ENCODE data around the gene SFR1. TPM values are rescaled to one million over a fixed set of nuclear protein-coding genes. Genes with fewer than 3 reads are reported as not detected.
"Not testable (repeated sequence)": the region's sequence is repeated elsewhere in the genome, so short reads cannot be mapped to it uniquely, and the experiment has no call there.

SFR1 gene
- polyA plus RNA-seq, 2 donors: 3.8 to 6.3 TPM

- H3K9me3 ChIP-seq (ENCODE audit: control insufficient read depth in 2 of 2, insufficient read depth in 1 of 2, low read depth in 1 of 2, low read length in 1 of 2): no peaks in the 10 kb centered on the region
- H3K27me3 ChIP-seq (ENCODE audit: control insufficient read depth in 1 of 2, insufficient read depth in 2 of 2, low read length in 2 of 2): no peaks in the 10 kb centered on the region
- H3K27ac ChIP-seq (ENCODE audit: low read depth in 2 of 2, low read length in 1 of 2): no peak overlapping the region
- H3K36me3 ChIP-seq (ENCODE audit: control insufficient read depth in 2 of 2, insufficient read depth in 2 of 2, low read length in 1 of 2): no peaks in the 10 kb centered on the region
- H3K4me3 ChIP-seq (ENCODE audit: low read depth in 1 of 2, low read length in 2 of 2): no peak overlapping the region
- WGBS, 2 donors: 65 to 72% methylated on average over 4 of the region's 4 CpGs
- H3K4me1 ChIP-seq (ENCODE audit: control insufficient read depth in 2 of 2, insufficient read depth in 2 of 2, low read length in 1 of 2): no peaks in the 10 kb centered on the region
Observed at GRCh38 chr10:104144931-104145330, 23.0 kb downstream of the SFR1 start.

DNA sequence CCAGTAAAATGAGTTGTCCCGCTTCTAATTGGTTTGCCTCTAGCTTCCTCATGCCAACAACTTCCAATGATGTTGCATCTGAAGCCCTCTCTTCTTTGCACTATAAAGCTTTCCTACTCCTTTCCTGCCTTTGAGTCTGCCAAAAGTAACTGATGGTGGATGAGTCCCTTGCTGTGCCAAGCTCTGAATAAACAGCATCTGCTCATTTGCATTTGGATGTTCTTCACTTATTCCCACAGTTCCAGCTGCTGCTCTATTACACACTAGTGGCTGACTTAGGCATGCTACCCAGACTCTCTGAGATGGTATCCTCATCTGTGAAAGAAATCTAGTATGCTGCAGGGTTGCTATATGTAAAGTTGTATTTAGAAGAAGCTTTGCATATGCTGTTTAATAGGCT, 24.9 kb downstream of the SFR1 start:
- no peak overlapping the region for H3K27ac ChIP-seq (ENCODE audit: low read depth in 2 of 2, low read length in 1 of 2)
- no peaks in the 10 kb centered on the region for H3K27me3 ChIP-seq (ENCODE audit: control insufficient read depth in 1 of 2, insufficient read depth in 2 of 2, low read length in 2 of 2)
- no peaks in the 10 kb centered on the region for H3K4me1 ChIP-seq (ENCODE audit: control insufficient read depth in 2 of 2, insufficient read depth in 2 of 2, low read length in 1 of 2)
- 74 to 92% methylated on average over 1 of the region's 1 CpG for WGBS, 2 donors
- no peak overlapping the region for H3K4me3 ChIP-seq (ENCODE audit: low read depth in 1 of 2, low read length in 2 of 2)
- H3K9me3 ChIP-seq (ENCODE audit: control insufficient read depth in 2 of 2, insufficient read depth in 1 of 2, low read depth in 1 of 2, low read length in 1 of 2): no peaks in the 10 kb centered on the region
- no peaks in the 10 kb centered on the region for H3K36me3 ChIP-seq (ENCODE audit: control insufficient read depth in 2 of 2, insufficient read depth in 2 of 2, low read length in 1 of 2)

DNA sequence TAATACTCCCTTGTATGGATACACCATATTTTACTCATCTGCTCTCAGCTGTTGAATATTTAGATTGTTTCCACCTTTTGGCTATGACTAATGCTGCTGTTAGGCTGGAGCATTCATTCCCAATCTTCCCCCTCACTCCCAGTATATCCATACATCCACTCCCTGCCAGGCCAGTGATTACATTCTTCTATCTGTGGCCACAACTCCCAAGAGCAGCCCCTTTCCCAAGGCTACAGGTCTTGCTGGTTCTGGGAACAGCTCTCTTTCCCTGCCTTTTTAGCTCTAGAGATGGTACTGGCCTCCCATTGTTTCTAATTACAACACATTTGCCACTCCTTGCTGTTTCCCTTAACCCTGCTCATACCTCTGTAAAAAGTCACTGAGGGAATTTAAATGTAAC, 28.2 kb downstream of the SFR1 start:
- no peak overlapping the region for H3K4me3 ChIP-seq (ENCODE audit: low read depth in 1 of 2, low read length in 2 of 2)
- H3K27ac ChIP-seq (ENCODE audit: low read depth in 2 of 2, low read length in 1 of 2): no peak overlapping the region
- H3K9me3 ChIP-seq (ENCODE audit: control insufficient read depth in 2 of 2, insufficient read depth in 1 of 2, low read depth in 1 of 2, low read length in 1 of 2): peaks cover 0 to 2% of the 10 kb centered on the region in 2 donors
- no peaks in the 10 kb centered on the region for H3K36me3 ChIP-seq (ENCODE audit: control insufficient read depth in 2 of 2, insufficient read depth in 2 of 2, low read length in 1 of 2)
- no peaks in the 10 kb centered on the region for H3K27me3 ChIP-seq (ENCODE audit: control insufficient read depth in 1 of 2, insufficient read depth in 2 of 2, low read length in 2 of 2)
- no peaks in the 10 kb centered on the region for H3K4me1 ChIP-seq (ENCODE audit: control insufficient read depth in 2 of 2, insufficient read depth in 2 of 2, low read length in 1 of 2)

- Histone ChIP-seq H3K36me3 (ENCODE audit: control insufficient read depth in 2 of 2, insufficient read depth in 2 of 2, low read length in 1 of 2) (no peaks in the 10 kb centered on the region), H3K27ac (ENCODE audit: low read depth in 2 of 2, low read length in 1 of 2) (no peak overlapping the region), H3K4me1 (ENCODE audit: control insufficient read depth in 2 of 2, insufficient read depth in 2 of 2, low read length in 1 of 2) (no peaks in the 10 kb centered on the region), H3K9me3 (ENCODE audit: control insufficient read depth in 2 of 2, insufficient read depth in 1 of 2, low read depth in 1 of 2, low read length in 1 of 2) (peaks cover 0 to 2% of the 10 kb centered on the region in 2 donors), H3K27me3 (ENCODE audit: control insufficient read depth in 1 of 2, insufficient read depth in 2 of 2, low read length in 2 of 2) (no peaks in the 10 kb centered on the region), H3K4me3 (ENCODE audit: low read depth in 1 of 2, low read length in 2 of 2) (no peak overlapping the region)
Observed at GRCh38 chr10:104151737-104152136, 29.8 kb downstream of the SFR1 start.

GRCh38 chr10:104155591-104155990, 33.6 kb downstream of the SFR1 start:
- Histone ChIP-seq H3K27ac (ENCODE audit: low read depth in 2 of 2, low read length in 1 of 2) (no peak overlapping the region), H3K9me3 (ENCODE audit: control insufficient read depth in 2 of 2, insufficient read depth in 1 of 2, low read depth in 1 of 2, low read length in 1 of 2) (peaks cover 0 to 2% of the 10 kb centered on the region in 2 donors), H3K4me1 (ENCODE audit: control insufficient read depth in 2 of 2, insufficient read depth in 2 of 2, low read length in 1 of 2) (no peaks in the 10 kb centered on the region), H3K36me3 (ENCODE audit: control insufficient read depth in 2 of 2, insufficient read depth in 2 of 2, low read length in 1 of 2) (no peaks in the 10 kb centered on the region), H3K4me3 (ENCODE audit: low read depth in 1 of 2, low read length in 2 of 2) (no peak overlapping the region), H3K27me3 (ENCODE audit: control insufficient read depth in 1 of 2, insufficient read depth in 2 of 2, low read length in 2 of 2) (no peaks in the 10 kb centered on the region)
- 93 to 94% methylated on average over 2 of the region's 2 CpGs for WGBS, 2 donors

GRCh38 chr10:104170610-104171254, 48.8 kb downstream of the SFR1 start:
- Histone ChIP-seq H3K4me1 (ENCODE audit: control insufficient read depth in 2 of 2, insufficient read depth in 2 of 2, low read length in 1 of 2) (no peaks in the 10 kb centered on the region), H3K9me3 (ENCODE audit: control insufficient read depth in 2 of 2, insufficient read depth in 1 of 2, low read depth in 1 of 2, low read length in 1 of 2) (no peaks in the 10 kb centered on the region), H3K36me3 (ENCODE audit: control insufficient read depth in 2 of 2, insufficient read depth in 2 of 2, low read length in 1 of 2) (no peaks in the 10 kb centered on the region), H3K27me3 (ENCODE audit: control insufficient read depth in 1 of 2, insufficient read depth in 2 of 2, low read length in 2 of 2) (no peaks in the 10 kb centered on the region), H3K4me3 (ENCODE audit: low read depth in 1 of 2, low read length in 2 of 2) (no peak overlapping the region), H3K27ac (ENCODE audit: low read depth in 2 of 2, low read length in 1 of 2) (no peak overlapping the region)
- WGBS, 2 donors: 82 to 84% methylated on average over 5 of the region's 5 CpGs

DNA sequence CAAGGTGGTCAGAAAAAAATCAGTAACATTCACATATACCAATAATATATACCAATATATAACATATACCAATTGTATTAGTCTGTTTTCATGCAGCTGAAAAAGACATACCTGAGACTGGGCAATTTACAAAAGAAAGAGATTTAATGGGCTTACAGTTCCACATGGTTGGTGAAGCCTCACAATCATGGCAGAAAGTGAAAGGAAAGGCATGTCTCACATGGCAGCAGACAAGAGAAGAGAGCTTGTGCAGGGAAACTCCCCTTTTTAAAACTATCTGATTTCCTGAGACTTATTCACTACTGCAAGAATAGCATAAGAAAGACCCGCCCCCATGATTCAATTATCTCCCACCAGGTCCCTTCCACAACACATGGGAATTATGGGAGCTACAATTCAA, 52.2 kb downstream of the SFR1 start:
- H3K36me3 ChIP-seq (ENCODE audit: control insufficient read depth in 2 of 2, insufficient read depth in 2 of 2, low read length in 1 of 2); H3K9me3 ChIP-seq (ENCODE audit: control insufficient read depth in 2 of 2, insufficient read depth in 1 of 2, low read depth in 1 of 2, low read length in 1 of 2); H3K27me3 ChIP-seq (ENCODE audit: control insufficient read depth in 1 of 2, insufficient read depth in 2 of 2, low read length in 2 of 2); H3K4me3 ChIP-seq (ENCODE audit: low read depth in 1 of 2, low read length in 2 of 2); H3K4me1 ChIP-seq (ENCODE audit: control insufficient read depth in 2 of 2, insufficient read depth in 2 of 2, low read length in 1 of 2); H3K27ac ChIP-seq (ENCODE audit: low read depth in 2 of 2, low read length in 1 of 2): not testable (repeated sequence)
- 82 to 91% methylated on average over 1 of the region's 1 CpG for WGBS, 2 donors

Other genes with a start within 250 kb of the SFR1 start
- gene STN1, start 204.0 kb upstream of the SFR1 start, polyA plus RNA-seq: 10 to 100 TPM; 41.1 to 70.8 TPM
- gene SLK, start 155.0 kb upstream of the SFR1 start, polyA plus RNA-seq: 10 to 100 TPM; 34.6 to 37.3 TPM
- gene COL17A1, start 36.3 kb upstream of the SFR1 start, polyA plus RNA-seq: 10 to 100 TPM; 80.9 to 87.2 TPM
- under 1 TPM; 0.04 to 0.16 TPM for gene CFAP43, start 110.2 kb downstream of the SFR1 start, polyA plus RNA-seq
- gene GSTO1, start 132.7 kb downstream of the SFR1 start, polyA plus RNA-seq: 10 to 100 TPM; 57.4 to 63.1 TPM
- gene GSTO2, start 147.0 kb downstream of the SFR1 start, polyA plus RNA-seq: 10 to 100 TPM; 19.9 to 20.3 TPM
- 10 to 100 TPM; 34.0 to 34.5 TPM for gene ITPRIP, start 216.3 kb downstream of the SFR1 start, polyA plus RNA-seq
- under 1 TPM; 0.11 to 0.14 TPM for gene CFAP58, start 231.7 kb downstream of the SFR1 start, polyA plus RNA-seq